Germinal center (tissue), 1 donor: ENCODE data around the gene PRRG2.
"Not testable (repeated sequence)": the region's sequence is repeated elsewhere in the genome, so short reads cannot be mapped to it uniquely, and the experiment has no call there.

Source experiments
- DNase-seq: peaks from one replicate; pipeline ENCODE4 v3.0.0; 2012; ENCODE audit warnings: mixed read lengths, low spot score

PRRG2 gene

GRCh38 chr19:49609499-49610092 lies 28.5 kb downstream of the PRRG2 start:
- no peak for DNase-seq

GRCh38 chr19:49613374-49613773 lies 32.3 kb downstream of the PRRG2 start:
- no peak for DNase-seq

GRCh38 chr19:49614096-49614833 lies 33.1 kb downstream of the PRRG2 start:
- DNase-seq = no peak

GRCh38 chr19:49615861-49616260 lies 34.7 kb downstream of the PRRG2 start:
- DNase-seq = no peak

GRCh38 chr19:49616532-49616931 lies 35.4 kb downstream of the PRRG2 start:
- no peak for DNase-seq

GRCh38 chr19:49616945-49617344 lies 35.8 kb downstream of the PRRG2 start:
- DNase-seq = no peak

- not testable (repeated sequence) for DNase-seq
These were observed 36.7 kb downstream of the PRRG2 start for GRCh38 chr19:49617860-49618259.

- DNase-seq = no peak
These were observed 44.1 kb downstream of the PRRG2 start for GRCh38 chr19:49624967-49625910.

- DNase-seq = no peak
These were observed 45.1 kb downstream of the PRRG2 start for GRCh38 chr19:49626226-49626625.

GRCh38 chr19:49629659-49630058 lies 48.5 kb downstream of the PRRG2 start:
- DNase-seq = no peak

GRCh38 chr19:49631014-49631588 lies 50.0 kb downstream of the PRRG2 start:
- no peak for DNase-seq

- no peak for DNase-seq
These were observed 50.6 kb downstream of the PRRG2 start for GRCh38 chr19:49631610-49632192.

- no peak for DNase-seq
These were observed 51.5 kb downstream of the PRRG2 start for GRCh38 chr19:49632576-49632975.

GRCh38 chr19:49633273-49633672 lies 52.2 kb downstream of the PRRG2 start:
- not testable (repeated sequence) for DNase-seq

- no peak for DNase-seq
These were observed 54.6 kb downstream of the PRRG2 start for GRCh38 chr19:49635530-49636232.

GRCh38 chr19:49636233-49636932 lies 55.3 kb downstream of the PRRG2 start:
- DNase-seq = no peak

GRCh38 chr19:49637821-49638738 lies 57.0 kb downstream of the PRRG2 start:
- no peak for DNase-seq

- DNase-seq = no peak
These were observed 58.4 kb downstream of the PRRG2 start for GRCh38 chr19:49639401-49640112.
